ENCODE measurements around the gene PRKAG2. TPM values are rescaled to one million over a fixed set of nuclear protein-coding genes. Genes with fewer than 3 reads are reported as not detected.

Gene PRKAG2
- total RNA-seq, 1 donor from 2014 or later = 13.5 TPM

- DNase-seq (ENCODE audit: low read depth in 2 of 2) = peak in 1 of 2 donors; percentile 45
Observed at GRCh38 chr7:151626422-151627115, 250.3 kb downstream of the PRKAG2 start.

- DNase-seq (ENCODE audit: low read depth in 2 of 2) = peak in 1 of 2 donors; percentile 32
Observed at GRCh38 chr7:151625606-151626005, 251.3 kb downstream of the PRKAG2 start.

- DNase-seq (ENCODE audit: low read depth in 2 of 2) = no peak
Observed at GRCh38 chr7:151624246-151624928, 252.5 kb downstream of the PRKAG2 start.

- peak; percentile 49 to 94 for DNase-seq (ENCODE audit: low read depth in 2 of 2)
Observed at GRCh38 chr7:151623766-151624165, 253.1 kb downstream of the PRKAG2 start.

GRCh38 chr7:151621961-151622360 is 255.0 kb downstream of the PRKAG2 start:
- DNase-seq (ENCODE audit: low read depth in 2 of 2) = no peak

- DNase-seq (ENCODE audit: low read depth in 2 of 2) = no peak
Observed at GRCh38 chr7:151616443-151617213, 260.3 kb downstream of the PRKAG2 start.

GRCh38 chr7:151615784-151616183 is 261.1 kb downstream of the PRKAG2 start:
- DNase-seq (ENCODE audit: low read depth in 2 of 2) = no peak

GRCh38 chr7:151615058-151615457 is 261.9 kb downstream of the PRKAG2 start:
- DNase-seq (ENCODE audit: low read depth in 2 of 2) = no peak

- DNase-seq (ENCODE audit: low read depth in 2 of 2) = no peak
Observed at GRCh38 chr7:151614019-151614418, 262.9 kb downstream of the PRKAG2 start.

GRCh38 chr7:151611878-151612277 is 265.0 kb downstream of the PRKAG2 start:
- no peak for DNase-seq (ENCODE audit: low read depth in 2 of 2)

GRCh38 chr7:151611041-151611440 is 265.9 kb downstream of the PRKAG2 start:
- no peak for DNase-seq (ENCODE audit: low read depth in 2 of 2)

- DNase-seq (ENCODE audit: low read depth in 2 of 2) = peak; percentile 40 to 44
Observed at GRCh38 chr7:151608031-151608551, 268.8 kb downstream of the PRKAG2 start.

GRCh38 chr7:151607464-151607867 is 269.4 kb downstream of the PRKAG2 start:
- DNase-seq (ENCODE audit: low read depth in 2 of 2) = peak; percentile 22 to 35

- no peak for DNase-seq (ENCODE audit: low read depth in 2 of 2)
Observed at GRCh38 chr7:151603951-151604350, 273.0 kb downstream of the PRKAG2 start.

GRCh38 chr7:151601521-151602305 is 275.2 kb downstream of the PRKAG2 start:
- DNase-seq (ENCODE audit: low read depth in 2 of 2) = no peak

- DNase-seq (ENCODE audit: low read depth in 2 of 2) = no peak
Observed at GRCh38 chr7:151600331-151600730, 276.6 kb downstream of the PRKAG2 start.

- peak; percentile 24 to 91 for DNase-seq (ENCODE audit: low read depth in 2 of 2)
Observed at GRCh38 chr7:151599401-151600227, 277.3 kb downstream of the PRKAG2 start.

GRCh38 chr7:151597541-151598444 is 279.1 kb downstream of the PRKAG2 start:
- peak; percentile 28 to 40 for DNase-seq (ENCODE audit: low read depth in 2 of 2)

GRCh38 chr7:151595702-151596350 is 281.1 kb downstream of the PRKAG2 start:
- peak in 1 of 2 donors; percentile 17 for DNase-seq (ENCODE audit: low read depth in 2 of 2)
